ENCODE results near the gene GLOD4.
A peak's percentile ranks its signal among the peaks of the same experiment; 100 is the strongest.

Gene GLOD4

GRCh38 chr17:737561-738113 lies 44.4 kb downstream of the GLOD4 start:
- DNase-seq: no peak

- no peak for DNase-seq
These were observed 48.3 kb downstream of the GLOD4 start for GRCh38 chr17:733743-734142.

- DNase-seq: peak; percentile 7
These were observed 49.0 kb downstream of the GLOD4 start for GRCh38 chr17:732902-733720.

GRCh38 chr17:732067-732901 lies 49.8 kb downstream of the GLOD4 start, which contains the start of gene TLCD3A:
TLCD3A (plus strand) TSS chr17:732596; CDS start chr17:732648, 52 bp downstream.
- DNase-seq: peak; percentile 60

GRCh38 chr17:731644-732066 lies 50.4 kb downstream of the GLOD4 start:
- DNase-seq: no peak

GRCh38 chr17:728911-729310 lies 53.2 kb downstream of the GLOD4 start:
- DNase-seq: no peak

GRCh38 chr17:726271-726919 lies 55.7 kb downstream of the GLOD4 start:
- no peak for DNase-seq

GRCh38 chr17:725746-726145 lies 56.3 kb downstream of the GLOD4 start:
- no peak for DNase-seq

- DNase-seq: no peak
These were observed 57.0 kb downstream of the GLOD4 start for GRCh38 chr17:725084-725483.

- DNase-seq: no peak
These were observed 60.5 kb downstream of the GLOD4 start for GRCh38 chr17:721540-721937.

GRCh38 chr17:720706-721539 lies 61.2 kb downstream of the GLOD4 start:
- DNase-seq: no peak

- no peak for DNase-seq
These were observed 64.0 kb downstream of the GLOD4 start for GRCh38 chr17:718075-718474.
